C4-2B (cell line): ENCODE results near the gene HPCAL4.

ENCODE experiments used
- CTCF ChIP-seq: fragments of 450-650 bp; conservative IDR thresholded peaks from 2 replicates; pipeline ENCODE4 v1.5.1; 2017; ENCODE audit warnings: mild to moderate bottlenecking
- ZFX ChIP-seq: fragments of 450-650 bp; IDR thresholded peaks from 2 replicates; pipeline ENCODE4 v1.6.1; 2017

GRCh38 chr1:39655578-39656268, 35.5 kb downstream of the HPCAL4 start:
- TF ChIP-seq CTCF (no peak), ZFX (no peak)
